NCI-H526 (cell line): ENCODE data around the gene PSKH1.
A peak's percentile ranks its signal among the peaks of the same experiment; 100 is the strongest.

Experiments used
- DNase-seq, 2 experiments: peaks; one replicate each; lab custom pipeline; 2025; lab: John Stamatoyannopoulos, UW

Gene PSKH1

GRCh38 chr16:67865318-67865717 lies 27.7 kb upstream of the PSKH1 start:
- DNase-seq: peak in 1 of 2 experiments; percentile 22

GRCh38 chr16:67868290-67868689 lies 24.8 kb upstream of the PSKH1 start:
- DNase-seq: no peak

- no peak for DNase-seq
Measured at GRCh38 chr16:67869653-67870052, 23.4 kb upstream of the PSKH1 start.

- no peak for DNase-seq
Measured at GRCh38 chr16:67871256-67871655, 21.8 kb upstream of the PSKH1 start.

GRCh38 chr16:67872131-67872630 lies 20.9 kb upstream of the PSKH1 start:
- no peak for DNase-seq

GRCh38 chr16:67872631-67873434 lies 20.2 kb upstream of the PSKH1 start, which contains the start of gene EDC4:
Gene EDC4 (plus strand): TSS chr16:67873052. CDS start chr16:67873262, 210 bp downstream.
- DNase-seq: peak in 1 of 2 experiments; percentile 54

- DNase-seq: no peak
Measured at GRCh38 chr16:67873435-67874370, 19.4 kb upstream of the PSKH1 start.

- DNase-seq: no peak
Measured at GRCh38 chr16:67874372-67874771, 18.7 kb upstream of the PSKH1 start.

GRCh38 chr16:67877064-67877463 lies 16.0 kb upstream of the PSKH1 start:
- no peak for DNase-seq

- DNase-seq: no peak
Measured at GRCh38 chr16:67878232-67878631, 14.8 kb upstream of the PSKH1 start.

- DNase-seq: no peak
Measured at GRCh38 chr16:67878846-67879245, 14.2 kb upstream of the PSKH1 start.

- no peak for DNase-seq
Measured at GRCh38 chr16:67879462-67879861, 13.6 kb upstream of the PSKH1 start.

GRCh38 chr16:67879936-67880335 lies 13.1 kb upstream of the PSKH1 start:
- no peak for DNase-seq

GRCh38 chr16:67880584-67880983 lies 12.5 kb upstream of the PSKH1 start:
- DNase-seq: no peak

GRCh38 chr16:67881621-67882161 lies 11.4 kb upstream of the PSKH1 start:
- DNase-seq: no peak

- no peak for DNase-seq
Measured at GRCh38 chr16:67882374-67883145, 10.5 kb upstream of the PSKH1 start.

GRCh38 chr16:67883146-67883871 lies 9.7 kb upstream of the PSKH1 start:
- no peak for DNase-seq

- DNase-seq: peak in 1 of 2 experiments; percentile 47
Measured at GRCh38 chr16:67883872-67884261, 9.2 kb upstream of the PSKH1 start.

GRCh38 chr16:67884684-67885083 lies 8.4 kb upstream of the PSKH1 start, which contains the start of gene NRN1L:
Gene NRN1L (plus strand): TSS chr16:67884885. CDS start chr16:67884904, 19 bp downstream.
- peak; percentile 2 to 41 for DNase-seq

- no peak for DNase-seq
Measured at GRCh38 chr16:67885545-67885944, 7.5 kb upstream of the PSKH1 start.

GRCh38 chr16:67885976-67886375 lies 7.1 kb upstream of the PSKH1 start:
- DNase-seq: no peak
